T-helper 2 cell treated with Interferon-gamma antibody and Interleukin-4, amounts not matched to agents 5 μg/mL and 100 μg/mL, for 36 hours (primary cell): ENCODE measurements around the gene SBDS.

ENCODE experiments used
- DNase-seq: peaks from one replicate; pipeline ENCODE4 v3.0.0; 2021; ENCODE audit warnings: low spot score
- H3K27ac Mint-ChIP-seq: one replicate; pipeline ENCODE4 v1.8.0; 2021; ENCODE audit warnings: mild to moderate bottlenecking, mixed read lengths
- H3K27me3 Mint-ChIP-seq: one replicate; pipeline ENCODE4 v1.8.0; 2021; ENCODE audit warnings: low read depth, mixed read lengths
- H3K36me3 Mint-ChIP-seq: one replicate; pipeline ENCODE4 v1.8.0; 2021; ENCODE audit warnings: low read depth, mixed read lengths
- H3K4me1 Mint-ChIP-seq: one replicate; pipeline ENCODE4 v1.8.0; 2021; ENCODE audit warnings: low read depth, mixed read lengths
- H3K4me3 Mint-ChIP-seq: one replicate; pipeline ENCODE4 v1.8.0; 2022; ENCODE audit warnings: mild to moderate bottlenecking, moderate library complexity, mixed read lengths
- H3K9me3 Mint-ChIP-seq: one replicate; pipeline ENCODE4 v1.8.0; 2021; ENCODE audit warnings: mixed read lengths

Gene SBDS

GRCh38 chr7:66939325-66939724, 56.1 kb downstream of the SBDS start:
- Mint-ChIP-seq H3K4me3 (no peak overlapping the region), H3K36me3 (peaks cover 48% of the 10 kb centered on the region), H3K9me3 (no peaks in the 10 kb centered on the region), H3K27ac (no peak overlapping the region), H3K27me3 (no peaks in the 10 kb centered on the region), H3K4me1 (peaks cover 25% of the 10 kb centered on the region)
- DNase-seq, result no peak

- Mint-ChIP-seq H3K27ac (no peak overlapping the region), H3K9me3 (no peaks in the 10 kb centered on the region), H3K27me3 (no peaks in the 10 kb centered on the region), H3K36me3 (peaks cover 43% of the 10 kb centered on the region), H3K4me1 (peaks cover 29% of the 10 kb centered on the region), H3K4me3 (no peak overlapping the region)
- no peak for DNase-seq
Observed at GRCh38 chr7:66937940-66938339, 57.4 kb downstream of the SBDS start.
